HepG2 (cell line): ENCODE measurements around the gene AP5Z1. TPM values are rescaled to one million over a fixed set of nuclear protein-coding genes. Genes with fewer than 3 reads are reported as not detected.

ENCODE experiments used
- ARID3A ChIP-seq: IDR thresholded peaks from 2 replicates; pipeline ENCODE4 v1.6.1; 2012; ENCODE audit warnings: low read depth, low read length, improper control_type of control experiment
- ETV5 ChIP-seq: IDR thresholded peaks from 2 replicates; pipeline ENCODE4 v1.6.1; 2018; ENCODE audit warnings: missing biosample characterization, missing genetic modification reagents, inconsistent platforms, borderline replicate concordance
- FOSL2 ChIP-seq: sonication (generic); formaldehyde crosslinking; IDR thresholded peaks from 2 replicates; pipeline ENCODE4 v1.4.0; 2020; ENCODE audit warnings: missing genetic modification reagents
- HCFC1 ChIP-seq: fragments of 150-350 bp; IDR thresholded peaks from 2 replicates; pipeline ENCODE4 v1.6.1; 2014; ENCODE audit warnings: low read depth, low read length
- HDAC6 ChIP-seq: fragments of 200-600 bp; sonication (generic); IDR thresholded peaks from 2 replicates; pipeline ENCODE4 v1.7.0; 2017; ENCODE audit warnings: mild to moderate bottlenecking, antibody characterized with exemption, low read length, low read depth
- KAT8 ChIP-seq: IDR thresholded peaks from 2 replicates; pipeline ENCODE4 v1.6.1; 2016; ENCODE audit warnings: missing genetic modification reagents, missing compliant biosample characterization
- MEF2D ChIP-seq: sonication (generic); formaldehyde crosslinking; IDR thresholded peaks from 2 replicates; pipeline ENCODE4 v1.5.1; 2020; ENCODE audit warnings: mild to moderate bottlenecking, missing genetic modification reagents
- NCOA2 ChIP-seq: sonication (generic); formaldehyde crosslinking; IDR thresholded peaks from 2 replicates; pipeline ENCODE4 v1.8.0; 2022; ENCODE audit warnings: inconsistent platforms
- NFATC3 ChIP-seq: sonication (generic); formaldehyde crosslinking; IDR thresholded peaks from 2 replicates; pipeline ENCODE4 v1.5.1; 2020; ENCODE audit warnings: mild to moderate bottlenecking, missing genetic modification reagents
- PRMT3 ChIP-seq: sonication (generic); formaldehyde crosslinking; IDR thresholded peaks from 2 replicates; pipeline ENCODE4 v1.8.1; 2022; ENCODE audit warnings: low read depth, mild to moderate bottlenecking, moderate library complexity, missing genetic modification reagents, borderline replicate concordance
- SNRNP70 ChIP-seq: fragments of 200-400 bp; formaldehyde crosslinking; IDR thresholded peaks from 2 replicates; pipeline ENCODE4 v1.6.1; 2017; ENCODE audit warnings: mild to moderate bottlenecking, low read depth, low read length, moderate library complexity
- THYN1 ChIP-seq: sonication (generic); formaldehyde crosslinking; IDR thresholded peaks from 2 replicates; pipeline ENCODE4 v1.8.1; 2023; ENCODE audit warnings: low read depth, mild to moderate bottlenecking, moderate library complexity, missing genetic modification reagents, borderline replicate concordance
- ZBTB21 ChIP-seq: sonication (generic); formaldehyde crosslinking; IDR thresholded peaks from 2 replicates; pipeline ENCODE4 v1.4.0; 2020; ENCODE audit warnings: missing genetic modification reagents
- ZBTB3 ChIP-seq: sonication (generic); formaldehyde crosslinking; IDR thresholded peaks from 2 replicates; pipeline ENCODE4 v1.4.0; 2020; ENCODE audit warnings: low read depth, mild to moderate bottlenecking, moderate library complexity, missing genetic modification reagents, borderline replicate concordance
- ZBTB46 ChIP-seq: sonication (generic); formaldehyde crosslinking; IDR thresholded peaks from 2 replicates; pipeline ENCODE4 v1.4.0; 2020; ENCODE audit warnings: mild to moderate bottlenecking, missing genetic modification reagents, borderline replicate concordance
- ZNF251 ChIP-seq: sonication (generic); formaldehyde crosslinking; IDR thresholded peaks from 2 replicates; pipeline ENCODE4 v1.9.0; 2021; ENCODE audit warnings: mild to moderate bottlenecking, missing genetic modification reagents
- ZNF33A ChIP-seq: sonication (generic); formaldehyde crosslinking; IDR thresholded peaks from 2 replicates; pipeline ENCODE4 v1.5.1; 2020; ENCODE audit warnings: missing genetic modification reagents, mild to moderate bottlenecking, moderate library complexity, borderline replicate concordance
- ZNF7 ChIP-seq: IDR thresholded peaks from 2 replicates; pipeline ENCODE4 v1.6.1; 2016; ENCODE audit warnings: missing biosample characterization, missing genetic modification reagents
- ZSCAN9 ChIP-seq: IDR thresholded peaks from 2 replicates; pipeline ENCODE4 v1.6.1; 2016; ENCODE audit warnings: borderline replicate concordance
- polyA plus RNA-seq, 8 experiments: library from polyadenylated mRNA; depleted of rRNA in 3 of 8; stranded (reverse) in 7 of 8; unstranded in 1 of 8; fragments of >200 nt; fragmentation: Illumina TruSeq in 4 of 8; extraction: Trizol in 4 of 8; gene quantifications; 2 replicates each; pipeline versions ENCODE4 v1.2.1 to v1.2.3, GENCODE V29; 2011 to 2016; ENCODE audit warnings: low read depth in 4 of 8, missing spikeins in 1 of 8, mixed read lengths in 1 of 8; ENCODE audit not compliant: insufficient read depth in 1 of 8
- total RNA-seq, 5 experiments: library from RNA; depleted of rRNA; stranded (reverse); fragments of >200 nt; fragmentation: Illumina TruSeq; extraction: Trizol; gene quantifications; 2 replicates each; pipeline ENCODE4 v1.2.3, GENCODE V29; 2016; ENCODE audit warnings: low read depth in 1 of 5
- TF ChIP-seq, protein P1 (sequence below): sonication (generic); formaldehyde crosslinking; IDR thresholded peaks from 2 replicates; pipeline ENCODE4 v1.4.0; 2020; ENCODE audit warnings: missing genetic modification reagents, borderline replicate concordance

AP5Z1 gene
- total and polyA plus RNA-seq, 2 of the 13 experiments (the other 11 are each of a cell fraction or from before 2014, with no cell fraction given) = 9.3 to 15.1 TPM

GRCh38 chr7:4753598-4754432 lies 21.6 kb upstream of the AP5Z1 start (continued):
- TF ChIP-seq ZBTB46 (CRISPR knock-in tag) (no peak), ZBTB3 (no peak), ZNF33A (CRISPR knock-in tag) (no peak), PRMT3 (no peak), ARID3A (no peak), NCOA2 (CRISPR knock-in tag) (no peak), HCFC1 (no peak), ZBTB21 (CRISPR knock-in tag) (no peak), ZSCAN9 (CRISPR knock-in tag) (no peak), HDAC6 (no peak), SNRNP70 (no peak), MEF2D (CRISPR knock-in tag) (no peak), NFATC3 (CRISPR knock-in tag) (no peak), KAT8 (no peak), ETV5 (CRISPR knock-in tag) (peak; percentile 35; the same call in 1 of the 2 replicates), ZNF251 (CRISPR knock-in tag) (no peak), FOSL2 (peak; percentile 38; the same call in 1 of the 2 replicates), ZNF7 (CRISPR knock-in tag) (peak; percentile 57; the same call in 1 of the 2 replicates), THYN1 (CRISPR knock-in tag) (no peak)
- TF ChIP-seq, protein P1, sequence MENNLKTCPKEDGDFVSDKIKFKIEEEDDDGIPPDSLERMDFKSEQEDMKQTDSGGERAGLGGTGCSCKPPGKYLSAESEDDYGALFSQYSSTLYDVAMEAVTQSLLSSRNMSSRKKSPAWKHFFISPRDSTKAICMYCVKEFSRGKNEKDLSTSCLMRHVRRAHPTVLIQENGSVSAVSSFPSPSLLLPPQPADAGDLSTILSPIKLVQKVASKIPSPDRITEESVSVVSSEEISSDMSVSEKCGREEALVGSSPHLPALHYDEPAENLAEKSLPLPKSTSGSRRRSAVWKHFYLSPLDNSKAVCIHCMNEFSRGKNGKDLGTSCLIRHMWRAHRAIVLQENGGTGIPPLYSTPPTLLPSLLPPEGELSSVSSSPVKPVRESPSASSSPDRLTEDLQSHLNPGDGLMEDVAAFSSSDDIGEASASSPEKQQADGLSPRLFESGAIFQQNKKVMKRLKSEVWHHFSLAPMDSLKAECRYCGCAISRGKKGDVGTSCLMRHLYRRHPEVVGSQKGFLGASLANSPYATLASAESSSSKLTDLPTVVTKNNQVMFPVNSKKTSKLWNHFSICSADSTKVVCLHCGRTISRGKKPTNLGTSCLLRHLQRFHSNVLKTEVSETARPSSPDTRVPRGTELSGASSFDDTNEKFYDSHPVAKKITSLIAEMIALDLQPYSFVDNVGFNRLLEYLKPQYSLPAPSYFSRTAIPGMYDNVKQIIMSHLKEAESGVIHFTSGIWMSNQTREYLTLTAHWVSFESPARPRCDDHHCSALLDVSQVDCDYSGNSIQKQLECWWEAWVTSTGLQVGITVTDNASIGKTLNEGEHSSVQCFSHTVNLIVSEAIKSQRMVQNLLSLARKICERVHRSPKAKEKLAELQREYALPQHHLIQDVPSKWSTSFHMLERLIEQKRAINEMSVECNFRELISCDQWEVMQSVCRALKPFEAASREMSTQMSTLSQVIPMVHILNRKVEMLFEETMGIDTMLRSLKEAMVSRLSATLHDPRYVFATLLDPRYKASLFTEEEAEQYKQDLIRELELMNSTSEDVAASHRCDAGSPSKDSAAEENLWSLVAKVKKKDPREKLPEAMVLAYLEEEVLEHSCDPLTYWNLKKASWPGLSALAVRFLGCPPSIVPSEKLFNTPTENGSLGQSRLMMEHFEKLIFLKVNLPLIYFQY (CRISPR knock-in tag) = no peak
